Renal cortical epithelial cell (primary cell): ENCODE measurements around the gene PDE10A. TPM values are rescaled to one million over a fixed set of nuclear protein-coding genes. Genes with fewer than 3 reads are reported as not detected.
A peak's percentile ranks its signal among the peaks of the same experiment; 100 is the strongest.

Experiments used
- DNase-seq: peaks from one replicate; pipeline ENCODE4 v3.0.0-alpha.2; 2011; ENCODE audit warnings: low read depth
- total RNA-seq: library from RNA; depleted of rRNA; stranded (reverse); fragments of >200 nt; gene quantifications from 2 replicates; pipeline ENCODE4 v1.2.3, GENCODE V29; 2014

The PDE10A gene
- total RNA-seq, result 27.3 and 52.1 TPM in 2 replicates

DNA sequence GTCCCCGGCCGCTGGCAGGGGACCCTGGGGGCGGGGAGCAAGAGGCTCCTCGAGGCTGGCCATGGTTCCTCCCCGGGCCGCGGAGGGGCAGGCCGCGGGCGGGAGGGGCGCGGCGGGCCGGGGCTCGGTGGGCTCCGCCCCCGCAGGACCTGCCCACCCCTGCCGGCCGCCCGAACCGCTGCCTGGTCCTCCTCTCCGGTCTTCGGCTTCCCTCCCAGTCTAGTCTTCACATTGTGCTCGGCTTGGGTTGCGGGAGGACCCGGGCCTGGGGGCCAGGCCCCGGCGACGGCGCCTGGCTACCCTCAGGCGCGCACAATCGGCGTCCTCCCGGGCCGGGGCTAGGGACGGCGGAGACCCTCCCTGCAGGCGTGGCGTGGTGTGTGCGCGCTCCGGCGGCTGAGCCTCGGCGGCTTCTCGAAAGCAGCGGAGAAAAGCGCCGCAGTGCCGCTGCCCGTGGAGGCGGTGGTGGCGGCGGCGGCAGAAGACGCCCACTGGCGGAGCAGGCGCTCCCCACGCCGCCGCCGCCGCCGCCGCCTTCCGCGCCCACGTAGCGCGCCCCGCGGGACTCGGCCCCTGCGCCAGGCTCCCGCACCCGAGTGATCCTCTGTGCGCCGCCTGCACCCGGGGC is at the start of gene PDE10A:
PDE10A (minus strand) TSS at position 493 of the 628 bp plus-strand sequence; CDS start at position 63, 430 bp downstream.
- DNase-seq, result peak; percentile 22

DNA sequence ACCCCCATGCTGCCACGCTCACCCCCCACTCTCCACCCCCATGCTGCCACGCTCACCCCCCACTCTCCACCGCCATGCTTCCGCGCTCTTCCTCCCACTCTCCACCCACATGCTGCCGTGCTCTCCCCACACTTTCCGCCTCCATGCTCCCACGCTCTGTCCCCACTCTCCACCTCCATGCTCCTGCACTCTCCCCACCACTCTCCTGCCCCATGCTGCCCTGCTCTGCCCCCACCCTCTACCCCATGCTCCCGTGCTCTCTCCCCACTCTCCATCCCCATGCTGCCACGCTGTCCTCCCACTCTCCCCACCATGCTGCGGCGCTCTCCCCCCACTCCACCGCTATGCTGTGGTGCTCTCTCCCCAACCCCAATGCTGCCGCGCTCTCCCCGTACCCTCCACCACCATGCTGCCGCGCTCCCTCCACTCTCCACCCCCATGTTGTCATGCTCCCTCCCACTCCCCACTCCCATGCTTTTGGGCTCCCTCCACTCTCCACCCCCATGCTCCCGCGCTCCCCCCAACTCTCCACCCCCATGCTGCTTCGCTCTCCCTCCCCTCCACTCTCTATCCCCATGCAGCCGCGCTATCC is 46.0 kb upstream of the PDE10A start:
- no peak for DNase-seq

DNA sequence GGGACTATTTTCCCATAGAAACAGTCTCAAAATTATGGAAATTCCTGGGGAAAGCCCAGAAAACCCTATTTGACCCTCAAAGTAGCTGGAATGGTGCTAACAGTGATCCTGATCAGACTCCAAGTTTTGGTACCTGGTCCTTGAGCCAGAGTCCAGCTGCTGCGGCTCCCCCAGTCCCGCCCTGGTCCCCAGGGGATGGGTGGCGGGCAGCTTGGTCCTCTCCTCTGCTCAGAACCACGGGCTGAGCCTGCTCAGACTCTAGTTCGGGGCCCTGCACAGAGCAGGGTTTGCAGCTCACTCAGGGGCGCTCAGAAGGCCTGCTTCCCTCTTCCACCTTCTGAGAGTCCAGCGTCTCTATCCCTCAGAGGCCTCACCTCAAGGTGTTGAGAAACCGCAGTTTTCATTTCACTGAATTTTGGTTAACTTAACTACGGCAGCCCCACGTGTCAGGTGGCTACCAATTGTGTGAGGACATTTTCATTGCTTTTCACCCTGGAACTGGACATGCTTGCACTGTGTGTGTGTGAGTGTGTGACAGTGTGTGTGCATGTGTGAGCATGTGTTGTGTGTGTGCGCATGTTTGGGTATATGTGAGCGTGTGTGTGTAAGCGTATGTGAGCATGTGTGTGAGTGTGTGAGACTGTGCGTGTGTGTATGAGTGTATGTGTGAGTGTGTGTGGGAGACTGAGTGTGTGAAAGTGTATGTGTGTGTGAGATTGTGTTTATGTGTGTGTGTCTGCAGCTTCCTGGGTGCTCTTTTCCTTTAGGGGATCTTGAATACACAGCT is 44.2 kb upstream of the PDE10A start:
- no peak for DNase-seq

DNA sequence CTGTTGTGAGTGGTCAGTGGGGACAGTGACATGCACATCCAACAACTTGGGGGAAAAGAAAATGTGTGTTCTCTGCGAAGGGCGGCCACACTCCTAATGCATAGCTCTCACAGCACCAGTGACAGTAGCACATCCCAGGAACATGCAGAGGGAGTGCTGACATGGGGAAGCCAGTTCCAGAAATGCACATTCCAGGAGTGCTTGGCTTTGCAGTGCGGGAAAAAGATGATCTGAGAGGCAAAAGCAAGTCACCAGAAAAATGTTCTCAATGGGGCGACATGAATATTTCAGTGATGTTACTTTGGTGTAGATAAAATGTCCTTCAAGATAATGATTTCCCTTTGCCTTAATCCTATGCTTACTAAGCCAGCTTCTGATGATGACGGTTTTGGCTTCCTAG is 42.9 kb upstream of the PDE10A start:
- no peak for DNase-seq

DNA sequence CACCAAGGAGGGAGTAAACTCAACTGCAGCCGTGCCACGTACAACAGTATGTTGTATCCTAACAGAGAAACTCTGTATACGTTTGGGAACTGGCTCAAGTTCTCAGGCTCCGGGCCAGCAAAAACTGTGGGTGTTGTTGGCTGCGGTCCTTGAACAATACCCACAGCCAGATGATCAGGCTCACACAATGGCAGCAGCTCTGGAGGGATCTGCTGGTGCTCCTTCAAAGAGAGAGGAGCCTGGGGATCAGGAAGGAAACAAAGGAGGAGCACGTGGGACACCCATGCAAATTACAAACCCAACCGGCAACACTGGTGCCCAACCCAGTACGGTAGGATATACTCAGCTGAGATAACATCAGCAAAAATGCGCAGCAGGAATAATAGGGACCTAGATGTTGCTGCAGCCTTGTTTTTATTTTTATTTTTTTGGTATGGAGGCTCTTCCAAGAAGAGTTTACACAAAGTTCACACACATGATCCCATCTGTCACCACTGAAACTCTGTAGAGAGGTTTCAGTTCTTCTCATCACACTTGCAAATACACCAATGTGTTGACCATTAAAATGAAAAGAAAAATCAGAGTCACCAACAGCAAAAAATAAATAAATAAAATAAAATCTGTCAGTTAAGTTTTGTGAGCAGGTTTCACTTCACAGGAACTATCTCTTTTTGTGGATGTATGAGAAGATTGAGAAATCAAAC is 41.2 kb upstream of the PDE10A start:
- DNase-seq, result no peak

DNA sequence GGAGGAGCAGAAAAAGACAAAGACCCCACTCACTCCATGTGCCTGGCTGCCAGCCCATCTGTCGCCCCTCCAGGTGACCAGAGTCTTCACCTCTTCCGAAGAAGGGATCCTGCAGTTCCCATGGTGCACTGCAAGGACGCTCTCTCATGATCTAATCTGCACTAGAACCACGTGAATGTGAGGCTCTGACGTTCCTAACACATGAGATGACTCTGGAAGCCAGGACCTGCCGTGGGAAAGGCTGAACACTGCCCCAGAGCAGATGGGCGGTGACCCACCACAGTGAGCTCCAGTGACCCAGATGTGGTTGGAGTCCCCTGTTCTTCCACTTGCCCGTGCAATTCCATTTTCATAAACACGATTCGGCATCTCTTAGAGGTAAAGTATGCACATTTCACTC is 39.6 kb upstream of the PDE10A start:
- peak; percentile 54 for DNase-seq

DNA sequence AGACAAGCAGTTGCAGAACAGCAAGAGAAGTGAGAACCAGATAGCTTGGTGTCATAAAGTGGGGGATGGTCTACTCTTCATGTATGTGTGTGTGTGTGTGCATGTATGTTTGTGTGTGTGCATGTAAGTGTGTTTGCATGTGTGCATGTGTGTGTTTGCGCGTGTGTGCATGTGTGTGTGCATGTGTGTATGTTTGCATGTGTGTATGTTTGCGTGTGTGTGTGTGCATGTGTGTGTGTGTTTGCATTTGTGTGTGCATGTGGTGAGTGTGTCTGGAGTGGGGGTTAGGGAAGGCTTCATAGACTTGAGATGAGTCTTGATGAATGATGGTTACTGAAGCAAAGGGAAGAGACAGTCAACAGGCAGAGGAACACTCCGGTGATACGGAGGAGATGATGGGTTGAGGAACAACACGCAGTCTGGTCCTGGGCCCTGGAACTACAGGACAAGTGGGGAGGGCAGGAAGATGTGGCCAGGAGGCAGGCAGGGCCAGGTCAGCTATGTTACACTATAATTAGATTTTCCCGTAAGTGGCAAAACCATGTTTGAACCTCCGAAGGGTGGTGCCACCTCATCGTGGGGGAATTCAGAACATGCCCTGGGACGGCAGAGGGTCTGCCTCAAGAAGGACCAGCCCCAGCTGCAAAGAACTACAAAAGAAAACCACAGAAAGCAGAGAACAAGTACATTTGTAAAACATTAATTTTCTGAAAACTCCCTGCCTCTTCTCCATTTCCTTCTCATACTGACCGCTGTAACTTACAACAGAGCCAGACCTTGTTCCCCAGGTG is 38.7 kb upstream of the PDE10A start:
- peak; percentile 98 for DNase-seq

DNA sequence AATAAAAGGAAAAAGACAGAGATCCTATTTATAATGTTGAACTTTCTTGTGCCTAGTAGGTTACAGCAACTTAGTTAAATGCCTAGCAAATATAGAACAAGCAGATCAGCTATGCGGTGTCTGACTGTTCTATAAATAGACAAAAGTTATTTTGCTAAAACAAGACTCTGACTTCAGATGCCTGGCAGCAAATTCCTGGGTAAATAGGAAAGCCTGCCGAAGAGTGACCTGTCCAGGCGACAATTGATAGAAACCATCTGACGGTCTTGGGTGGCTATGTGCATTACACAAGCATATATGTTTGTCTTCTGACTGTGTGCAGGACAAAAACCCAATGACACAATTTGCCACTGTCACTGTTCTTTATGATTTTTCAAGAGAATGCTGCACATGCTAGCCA is 38.0 kb upstream of the PDE10A start:
- no peak for DNase-seq

DNA sequence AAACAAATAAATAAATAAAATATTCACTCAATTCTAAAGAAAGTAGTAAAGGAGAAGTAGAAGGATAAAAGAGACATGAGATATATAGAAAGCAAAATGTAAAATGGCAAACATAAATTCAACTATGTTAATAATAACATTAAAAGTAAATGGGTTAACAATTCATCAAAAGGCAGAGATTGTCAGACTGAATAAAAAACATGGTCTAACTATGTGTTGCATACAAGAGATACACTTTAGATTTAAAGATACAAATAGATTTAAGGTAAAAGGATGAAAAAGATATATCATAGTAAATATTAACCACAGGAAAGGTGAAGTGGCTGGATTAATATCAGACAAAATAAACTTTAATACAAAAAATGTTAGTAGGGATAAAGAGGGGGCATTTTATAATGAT is 35.8 kb upstream of the PDE10A start:
- no peak for DNase-seq

DNA sequence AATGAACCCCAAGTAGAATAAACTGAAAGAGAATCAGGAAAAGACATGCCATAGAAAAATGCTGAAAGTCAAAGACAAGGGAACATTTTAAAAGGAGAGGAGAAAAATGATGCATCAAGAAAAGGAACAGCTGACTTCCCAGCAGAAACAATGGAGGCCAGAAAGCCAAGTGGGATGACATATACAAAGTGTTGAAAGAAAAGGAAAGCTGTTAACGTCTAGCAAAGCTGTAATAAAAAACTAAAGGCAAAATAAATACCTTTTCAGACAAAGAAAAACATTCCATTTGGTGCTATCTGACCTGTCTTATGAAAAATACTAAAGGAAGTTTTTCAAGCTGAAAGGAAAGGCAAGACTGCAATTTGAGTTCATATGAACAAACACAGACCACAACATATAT is 34.1 kb upstream of the PDE10A start:
- DNase-seq, result no peak

DNA sequence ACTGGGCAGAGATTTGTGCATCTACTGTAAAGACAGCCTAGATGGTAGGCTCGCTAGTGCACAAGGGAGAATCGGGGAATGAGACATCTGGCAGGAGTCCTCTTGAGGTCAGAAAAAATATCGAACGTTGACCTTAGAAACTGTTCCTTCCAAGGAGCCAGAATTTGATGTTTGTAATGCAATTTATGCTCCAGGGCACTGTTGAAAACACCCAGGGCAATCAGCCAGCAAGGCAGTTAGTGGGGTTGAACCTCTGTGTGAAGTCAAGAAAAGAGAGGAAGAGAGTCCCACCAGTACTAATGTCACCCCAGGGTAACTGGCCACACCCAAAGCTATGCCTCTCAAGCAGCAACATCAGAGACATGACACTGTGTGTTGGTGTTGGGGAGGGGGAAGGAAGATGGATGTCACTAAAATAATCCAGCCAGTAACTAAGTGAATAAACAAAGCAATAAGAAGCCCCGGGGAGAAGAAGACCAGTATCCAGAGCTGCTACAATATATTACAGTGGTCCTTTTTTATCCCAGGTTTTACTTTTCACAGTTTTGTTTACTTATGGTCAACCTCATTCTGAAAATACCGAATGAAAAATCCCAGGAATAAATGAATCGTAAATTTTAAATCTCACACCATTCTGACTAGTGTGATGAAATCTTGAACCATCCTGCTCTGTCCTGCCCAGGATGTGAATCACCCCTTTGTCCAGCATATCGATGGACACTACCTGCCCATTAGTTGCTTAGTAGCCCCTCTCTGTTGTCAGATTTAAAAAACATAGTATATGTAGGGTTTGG is 32.9 kb upstream of the PDE10A start:
- peak; percentile 85 for DNase-seq

DNA sequence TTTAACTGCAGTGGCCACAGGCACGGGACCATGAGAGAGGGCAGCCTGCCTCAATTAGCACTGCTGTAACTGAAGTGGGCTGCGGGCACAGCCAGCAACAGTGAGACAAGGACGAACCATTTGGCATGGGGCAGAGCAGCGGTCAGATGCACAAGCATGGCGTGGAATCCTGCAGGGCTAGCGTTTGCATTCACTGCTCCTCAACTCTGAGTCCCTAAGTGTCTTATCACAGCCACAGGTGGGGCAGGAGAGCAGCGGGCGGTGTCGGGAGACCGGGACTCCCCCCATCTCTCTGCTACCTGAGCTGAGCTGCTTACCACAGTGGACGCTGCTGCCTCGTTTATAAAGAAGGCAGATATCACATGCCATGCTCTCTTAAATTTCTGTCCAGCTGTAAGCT is 31.3 kb upstream of the PDE10A start:
- no peak for DNase-seq

DNA sequence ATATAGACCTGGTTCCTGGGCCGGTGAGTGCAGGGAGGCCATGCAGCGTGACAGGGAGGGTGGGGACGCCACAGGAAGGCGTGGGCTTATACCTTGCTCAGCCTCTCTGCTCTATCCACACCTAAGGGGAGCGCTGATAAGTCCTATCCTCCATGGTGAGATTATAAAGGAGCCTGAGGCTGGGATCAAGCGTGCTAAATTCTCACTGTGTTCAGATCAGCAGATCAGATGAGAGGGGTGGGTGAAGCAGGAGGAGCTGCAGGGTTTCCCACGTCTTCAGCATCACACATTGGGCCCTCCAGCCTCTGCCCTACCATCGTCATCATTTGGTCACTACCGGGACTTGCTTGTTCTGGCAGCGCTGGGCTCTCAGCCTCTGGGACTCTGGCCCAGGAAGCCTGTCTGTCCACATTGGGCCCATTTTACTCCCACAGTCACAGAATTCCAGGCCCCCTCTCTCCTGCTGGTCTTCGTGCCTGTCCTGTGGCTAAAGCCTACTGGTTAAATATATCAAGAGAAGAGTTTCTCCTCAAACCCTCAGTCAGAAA is 29.1 kb upstream of the PDE10A start:
- no peak for DNase-seq

DNA sequence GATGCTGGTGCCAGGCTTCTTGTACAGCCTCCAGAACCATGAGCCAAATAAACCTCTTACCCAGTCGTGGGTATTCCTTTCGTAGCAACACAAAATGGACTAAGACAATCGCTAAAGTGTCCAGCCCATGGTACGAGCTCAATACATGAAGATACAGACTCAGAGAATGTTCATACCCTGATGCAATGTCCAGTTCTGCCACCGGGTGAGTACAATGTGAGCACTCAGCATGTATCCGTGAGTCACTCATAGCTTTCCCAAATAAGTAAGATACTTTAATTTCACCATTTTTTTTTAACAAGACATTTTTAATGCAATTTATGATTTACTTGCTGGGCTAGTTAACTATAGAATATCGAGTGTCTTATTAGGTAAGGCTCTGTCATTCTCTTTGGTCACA is 26.7 kb upstream of the PDE10A start:
- DNase-seq, result no peak

DNA sequence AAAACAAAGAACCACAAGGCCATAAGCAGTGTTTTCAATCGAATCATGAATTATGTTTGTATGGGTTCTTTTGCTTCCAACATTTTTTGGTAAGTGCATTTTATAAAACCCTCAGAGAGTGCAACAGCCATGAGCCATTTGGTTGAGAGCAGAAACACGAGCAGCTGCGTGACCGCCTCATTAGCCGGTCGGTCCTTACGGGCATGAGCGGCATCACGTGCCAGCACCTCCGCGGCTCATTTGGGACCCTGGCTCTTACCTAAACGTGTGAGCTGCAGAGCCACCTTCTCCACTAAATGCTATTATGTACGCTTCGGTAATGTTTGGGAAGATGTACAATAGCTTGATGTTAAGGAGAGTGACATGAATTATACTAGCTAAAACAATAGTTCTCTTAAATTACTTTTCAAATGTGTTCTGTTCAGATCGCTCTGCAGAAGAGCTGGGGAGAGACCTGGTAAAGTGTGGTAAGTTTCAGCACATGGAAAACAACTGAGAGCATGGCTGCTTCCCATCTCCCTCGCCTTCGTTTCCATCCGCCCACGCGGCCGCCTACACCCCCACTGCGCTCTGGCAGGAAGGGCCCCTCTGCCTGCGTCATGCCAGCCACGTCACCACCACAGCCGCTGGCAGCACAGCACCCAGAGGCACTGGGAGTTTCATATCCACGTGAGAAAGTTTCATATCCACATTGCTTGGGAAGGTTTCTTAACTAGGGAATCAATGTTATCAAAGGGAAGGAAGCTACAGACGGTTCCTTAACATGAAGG is 23.7 kb upstream of the PDE10A start:
- DNase-seq, result no peak

DNA sequence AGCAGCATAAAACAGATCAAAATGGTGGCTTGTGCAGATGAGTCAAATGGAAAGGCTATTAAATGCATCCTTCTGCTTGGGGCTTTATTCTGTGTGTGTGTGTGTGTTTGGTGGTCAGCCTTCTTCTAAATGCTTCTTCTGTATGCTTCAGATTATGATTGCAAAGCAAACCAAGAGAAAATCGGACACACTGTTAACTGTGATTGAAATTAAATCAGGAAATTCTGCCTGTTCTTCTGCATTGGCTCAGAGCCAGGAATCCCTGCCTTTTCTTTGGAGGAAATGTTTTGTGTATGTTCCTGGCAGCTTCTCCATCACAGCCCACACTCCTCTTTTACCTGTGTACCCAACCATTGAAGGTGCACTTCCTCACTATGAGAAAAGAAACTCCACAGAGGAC is 22.3 kb upstream of the PDE10A start:
- no peak for DNase-seq

DNA sequence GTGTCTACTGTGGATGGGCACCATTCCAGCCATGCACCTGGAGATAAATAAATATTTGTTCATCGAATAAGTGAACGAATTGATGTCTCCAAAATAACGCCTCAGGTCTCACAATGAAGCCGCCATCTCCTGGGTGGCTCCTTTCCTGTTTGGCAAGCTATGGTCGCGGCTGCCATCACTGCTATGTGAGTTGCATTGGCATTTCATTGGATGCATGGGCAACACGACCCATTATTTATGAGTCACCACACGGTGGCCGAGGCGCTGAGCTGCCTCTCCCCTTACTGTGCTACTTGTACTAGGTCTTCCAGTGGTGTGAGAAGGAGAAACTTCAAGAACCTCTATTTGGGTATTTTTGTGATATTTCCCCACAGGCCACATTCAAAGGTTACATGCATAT is 21.3 kb upstream of the PDE10A start:
- no peak for DNase-seq

DNA sequence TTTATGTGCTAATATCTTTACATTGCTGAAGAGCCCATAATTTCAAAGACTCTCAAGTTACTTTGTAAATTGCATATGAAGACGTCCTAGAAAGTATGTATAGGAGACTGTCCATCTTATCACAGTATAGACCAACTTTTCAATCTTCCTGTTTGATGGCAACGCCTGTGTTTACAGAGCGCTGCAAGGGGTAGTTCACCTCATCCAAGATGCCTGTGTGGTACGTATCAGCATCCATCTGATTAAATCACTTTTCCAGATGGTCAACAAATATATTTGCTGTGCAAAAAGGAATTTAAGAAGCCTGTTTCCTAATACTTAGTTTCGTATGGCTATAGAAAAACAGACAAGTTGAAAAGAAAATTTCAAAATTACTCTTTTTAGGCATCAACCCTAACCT is 17.9 kb upstream of the PDE10A start:
- DNase-seq, result no peak

DNA sequence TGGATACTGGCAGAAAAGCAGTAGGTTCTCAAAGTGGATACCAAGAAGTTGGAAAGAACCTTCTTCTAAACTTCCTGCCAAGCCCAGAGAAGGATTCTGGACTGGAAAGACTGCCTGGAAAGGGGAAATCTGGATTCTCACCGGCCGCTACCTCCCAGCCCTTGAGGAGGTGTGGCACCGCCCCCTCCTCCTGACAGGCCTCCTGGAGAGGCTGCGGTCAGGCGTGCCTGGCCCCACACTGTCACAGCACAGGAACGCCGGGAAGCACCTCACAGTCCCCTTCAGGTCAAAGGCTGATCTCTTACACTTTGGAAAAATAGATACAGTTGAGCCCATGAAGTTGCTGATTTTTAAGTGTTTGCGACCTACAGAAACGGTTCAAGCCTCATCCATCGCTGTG is 16.3 kb upstream of the PDE10A start:
- no peak for DNase-seq

DNA sequence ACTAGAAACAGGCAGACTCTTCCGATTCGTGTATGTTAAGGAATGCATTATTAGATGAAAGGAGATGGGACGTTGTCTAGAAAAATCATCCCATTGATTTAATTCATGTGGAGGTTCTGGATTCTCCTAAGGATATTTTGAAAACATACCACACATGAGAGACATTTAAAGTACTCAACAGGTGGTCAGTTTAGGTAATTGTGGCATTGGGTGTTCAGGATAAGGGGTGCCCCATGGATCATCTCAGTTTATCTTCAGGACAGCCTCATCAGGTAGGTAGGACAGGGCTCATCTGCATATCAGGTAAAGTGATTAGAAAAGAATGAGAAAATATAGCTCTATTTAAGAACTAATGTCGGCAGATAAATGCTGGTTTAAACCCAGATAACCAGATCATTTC is 15.9 kb upstream of the PDE10A start:
- no peak for DNase-seq
